H1 (cell line): ENCODE data around the gene HMGCL. TPM values are rescaled to one million over a fixed set of nuclear protein-coding genes. Genes with fewer than 3 reads are reported as not detected.

ENCODE experiments used
- SP1 ChIP-seq: IDR thresholded peaks from 2 replicates; pipeline ENCODE4 v1.6.1; 2011; ENCODE audit warnings: low read depth, low read length
- polyA plus RNA-seq, 7 experiments: library from polyadenylated mRNA; depleted of rRNA in 3 of 7; stranded (reverse) in 5 of 7; unstranded in 2 of 7; fragments of >200 nt in 5 of 7; fragments of 200-250 nt in 2 of 7; gene quantifications; 1 replicate in 5 of 7; 2 replicates in 1 of 7; 4 replicates in 1 of 7; pipeline versions ENCODE4 v1.2.1 to v1.2.3, GENCODE V29; 2011 to 2013; ENCODE audit warnings: missing spikeins in 2 of 7, mixed read lengths in 2 of 7
- total RNA-seq: library from RNA; stranded (reverse); fragmentation: NEBNext Ultra II Directional; extraction: Animal tissue kit (Norgen Biotek cat#: 25700); gene quantifications from 2 replicates; pipeline ENCODE4 v1.2.1, GENCODE V29; 2021

HMGCL gene
- total and polyA plus RNA-seq, 2 of the 8 experiments (the other 6 are each of a cell fraction or from before 2014, with no cell fraction given), result 13.7 to 19.5 TPM

GRCh38 chr1:23768733-23769132 lies 56.5 kb downstream of the HMGCL start (continued):
- TF ChIP-seq SP1, result no peak
